ENCODE results near the gene RARA. TPM values are rescaled to one million over a fixed set of nuclear protein-coding genes. Genes with fewer than 3 reads are reported as not detected.

Gene RARA
- total and polyA plus RNA-seq, 2 of the 4 experiments (the other 2 are of a cell fraction): 9.0 to 12.7 TPM

DNA sequence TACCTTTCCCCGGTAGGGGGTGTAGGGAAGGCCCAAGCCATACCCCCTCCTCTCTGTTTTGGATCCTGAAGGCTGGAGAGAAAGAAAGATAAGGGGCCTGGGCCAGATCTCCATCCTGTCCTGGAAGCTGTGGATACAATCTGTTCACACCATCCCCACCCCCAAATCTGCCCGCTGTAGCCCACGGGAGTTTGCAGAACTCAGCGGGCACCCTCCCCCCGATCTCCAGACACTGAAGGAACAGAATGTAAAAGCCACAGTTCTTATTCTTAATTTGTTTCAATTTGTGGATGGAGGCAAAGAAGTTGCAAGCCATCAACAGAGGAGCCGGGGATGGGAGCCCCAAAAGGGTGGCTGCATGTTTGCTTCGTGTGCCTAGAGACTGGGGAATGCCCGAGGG lies 28.4 kb downstream of the RARA start:
- BruUV-seq (replicated peaks): no TSS peak
- Histone ChIP-seq H3K79me1 (ENCODE audit: low read depth in 1 of 2, low read length in 2 of 2) (peaks cover 11 to 85% of the 10 kb centered on the region in 2 experiments), H4K5ac (ENCODE audit: low read depth, low read length) (no peak overlapping the region), H2AK5ac (ENCODE audit: low read depth, low read length) (no peak overlapping the region), H2BK5ac (ENCODE audit: low read depth, low read length, poor library complexity, severe bottlenecking) (no peak overlapping the region), H3K14ac (replicated peaks; ENCODE audit: low read depth, low read length) (no peak overlapping the region), H3K27me3 (ENCODE audit: control insufficient read depth, insufficient read depth, low read length) (no peaks in the 10 kb centered on the region), H3K9me1 (ENCODE audit: insufficient read depth, low read length) (peaks cover 25% of the 10 kb centered on the region), H2BK15ac (ENCODE audit: low read depth, low read length) (no peak overlapping the region), H4K91ac (ENCODE audit: insufficient read depth, low read depth, low read length) (no peak overlapping the region), H4K20me1 (ENCODE audit: insufficient read depth, low read length) (peaks cover 46% of the 10 kb centered on the region), H3K9ac (ENCODE audit: low read depth, low read length) (no peak overlapping the region), H3K56ac (ENCODE audit: extremely low read depth, insufficient read depth, low read length) (no peak overlapping the region), H2AK9ac (replicated peaks; ENCODE audit: low read depth, low read length, poor library complexity) (no peak overlapping the region), H2BK20ac (ENCODE audit: low read depth, low read length) (no peak overlapping the region), H3K18ac (ENCODE audit: low read depth, low read length) (no peak overlapping the region), H4K8ac (ENCODE audit: low read depth in 2 of 2, low read length in 2 of 2) (no peak overlapping the region), H3K4ac (ENCODE audit: low read depth, low read length) (no peak overlapping the region), H3K36me3 (ENCODE audit: control insufficient read depth, insufficient read depth, low read length) (peaks cover 1% of the 10 kb centered on the region; the same call in 1 of the 2 replicates), H3K23ac (ENCODE audit: low read depth, low read length) (no peak overlapping the region), H3K27ac (ENCODE audit: insufficient read depth, low read length) (no peak overlapping the region), H2BK120ac (ENCODE audit: low read depth, low read length) (no peak overlapping the region), H3K4me1 (ENCODE audit: control insufficient read depth, insufficient read depth, low read length) (peaks cover 19% of the 10 kb centered on the region), H3K4me2 (ENCODE audit: low read depth, low read length) (no peak overlapping the region), H3K9me3 (ENCODE audit: control insufficient read depth, insufficient read depth, low read length) (no peaks in the 10 kb centered on the region), H2AFZ (replicated peaks; ENCODE audit: low read length, poor library complexity) (no peak overlapping the region), H3K4me3 (ENCODE audit: insufficient read depth, low read depth, low read length) (no peak overlapping the region)
- no peak for ATAC-seq (ENCODE audit: low read depth)
- TF ChIP-seq RFX5 (IDR thresholded peaks at IDR 0.05; ENCODE audit: low read depth, low read length) (no peak), BHLHE40 (IDR thresholded peaks at IDR 0.05; ENCODE audit: low read depth, low read length) (no peak), POLR2A (IDR thresholded peaks at IDR 0.05; ENCODE audit: low read depth, low read length) (no peak), MAZ (IDR thresholded peaks at IDR 0.05; ENCODE audit: borderline replicate concordance, low read depth, low read length) (no peak), RAD21 (IDR thresholded peaks at IDR 0.05; ENCODE audit: low read length) (no peak), CEBPB (IDR thresholded peaks at IDR 0.05; ENCODE audit: low read depth, low read length) (no peak), FOS (IDR thresholded peaks at IDR 0.05; ENCODE audit: low read depth, low read length) (no peak)
- TF ChIP-seq, protein P1, sequence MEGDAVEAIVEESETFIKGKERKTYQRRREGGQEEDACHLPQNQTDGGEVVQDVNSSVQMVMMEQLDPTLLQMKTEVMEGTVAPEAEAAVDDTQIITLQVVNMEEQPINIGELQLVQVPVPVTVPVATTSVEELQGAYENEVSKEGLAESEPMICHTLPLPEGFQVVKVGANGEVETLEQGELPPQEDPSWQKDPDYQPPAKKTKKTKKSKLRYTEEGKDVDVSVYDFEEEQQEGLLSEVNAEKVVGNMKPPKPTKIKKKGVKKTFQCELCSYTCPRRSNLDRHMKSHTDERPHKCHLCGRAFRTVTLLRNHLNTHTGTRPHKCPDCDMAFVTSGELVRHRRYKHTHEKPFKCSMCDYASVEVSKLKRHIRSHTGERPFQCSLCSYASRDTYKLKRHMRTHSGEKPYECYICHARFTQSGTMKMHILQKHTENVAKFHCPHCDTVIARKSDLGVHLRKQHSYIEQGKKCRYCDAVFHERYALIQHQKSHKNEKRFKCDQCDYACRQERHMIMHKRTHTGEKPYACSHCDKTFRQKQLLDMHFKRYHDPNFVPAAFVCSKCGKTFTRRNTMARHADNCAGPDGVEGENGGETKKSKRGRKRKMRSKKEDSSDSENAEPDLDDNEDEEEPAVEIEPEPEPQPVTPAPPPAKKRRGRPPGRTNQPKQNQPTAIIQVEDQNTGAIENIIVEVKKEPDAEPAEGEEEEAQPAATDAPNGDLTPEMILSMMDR (conservative IDR thresholded peaks at IDR 0.05; ENCODE audit: low read depth, low read length): no peak
- TF ChIP-seq, protein P2, sequence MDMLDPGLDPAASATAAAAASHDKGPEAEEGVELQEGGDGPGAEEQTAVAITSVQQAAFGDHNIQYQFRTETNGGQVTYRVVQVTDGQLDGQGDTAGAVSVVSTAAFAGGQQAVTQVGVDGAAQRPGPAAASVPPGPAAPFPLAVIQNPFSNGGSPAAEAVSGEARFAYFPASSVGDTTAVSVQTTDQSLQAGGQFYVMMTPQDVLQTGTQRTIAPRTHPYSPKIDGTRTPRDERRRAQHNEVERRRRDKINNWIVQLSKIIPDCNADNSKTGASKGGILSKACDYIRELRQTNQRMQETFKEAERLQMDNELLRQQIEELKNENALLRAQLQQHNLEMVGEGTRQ (IDR thresholded peaks at IDR 0.05; ENCODE audit: low read depth, low read length): no peak
- dilution Hi-C loops (cut with HindIII; ENCODE audit: low sequenced_read_pairs, unreplicated experiment): no loop called here
- intact Hi-C loops (cut with micrococcal nuclease): no loop called here
- WGBS, 2 experiments (ENCODE audit: extremely low coverage in 2 of 2, insufficient read length in 1 of 2): 100% methylated on average over 1 of the region's 8 CpGs; no CpG with 5 or more reads in 1 of the 2 experiments
- DNase-seq: no peak
- CTCF ChIA-PET: no interaction called here
- in situ Hi-C loops (cut with MboI; ENCODE audit: low sequenced_read_pairs): no loop called here
- POLR2A ChIA-PET (ENCODE audit: unreplicated experiment): no interaction called here

Measured in IMR-90 (cell line).